ENCODE measurements around the gene DISC1.

DISC1 gene

DNA sequence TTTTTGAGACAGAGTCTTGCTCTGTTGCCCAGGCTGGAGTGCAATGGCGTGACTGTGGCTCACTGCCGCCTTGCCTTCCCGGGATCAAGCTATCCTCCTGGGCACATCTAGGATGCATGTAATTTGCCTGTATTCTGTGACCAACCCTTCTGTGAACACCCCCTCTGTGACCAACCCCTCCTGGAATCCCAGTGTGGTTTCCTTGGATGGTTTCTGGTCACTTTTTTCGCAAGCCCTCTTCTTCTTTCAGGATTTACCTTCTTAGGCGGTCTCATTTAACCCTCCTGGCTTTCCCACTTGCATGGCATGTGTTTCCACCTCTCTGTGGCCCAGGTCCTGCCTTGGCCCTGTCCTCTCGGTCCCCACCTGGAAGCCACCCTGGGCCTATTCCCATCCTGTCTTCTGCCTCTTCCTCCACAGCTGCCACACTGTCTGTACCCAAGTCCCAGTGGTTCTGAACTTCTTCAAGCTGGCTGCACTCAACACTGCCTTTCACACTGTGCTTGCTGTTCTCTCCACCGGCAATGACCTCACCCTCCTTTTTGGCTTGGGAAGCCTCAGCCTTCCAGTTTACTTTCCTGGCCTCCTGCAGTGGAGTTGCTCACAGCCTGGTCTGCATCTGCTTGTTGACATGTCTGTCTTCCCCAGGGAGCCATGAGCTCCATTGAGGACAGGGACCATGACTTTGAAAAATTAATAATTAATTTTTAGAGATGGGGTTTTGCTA lies 57.0 kb downstream of the DISC1 start:
- no peak overlapping the region for H3K4me2 ChIP-seq (ENCODE audit: low read depth, low read length, poor library complexity, severe bottlenecking)
- no peaks in the 10 kb centered on the region for H3F3A ChIP-seq (ENCODE audit: insufficient read depth)
- no peaks in the 10 kb centered on the region for H3K36me3 ChIP-seq (ENCODE audit: low read length)
- no peaks in the 10 kb centered on the region for H4K20me1 ChIP-seq (ENCODE audit: low read depth, low read length)
- H3K27me3 ChIP-seq (ENCODE audit: low read length) = no peaks in the 10 kb centered on the region
- no peak overlapping the region for H3K4me3 ChIP-seq (ENCODE audit: insufficient read depth, low read length, poor library complexity, severe bottlenecking)
- no peaks in the 10 kb centered on the region for H3K79me2 ChIP-seq (ENCODE audit: insufficient read depth, low read length)
- TF ChIP-seq EZH2phosphoT487 (conservative IDR thresholded peaks at IDR 0.05; ENCODE audit: low read length) = no peak
- TF ChIP-seq, protein P1, sequence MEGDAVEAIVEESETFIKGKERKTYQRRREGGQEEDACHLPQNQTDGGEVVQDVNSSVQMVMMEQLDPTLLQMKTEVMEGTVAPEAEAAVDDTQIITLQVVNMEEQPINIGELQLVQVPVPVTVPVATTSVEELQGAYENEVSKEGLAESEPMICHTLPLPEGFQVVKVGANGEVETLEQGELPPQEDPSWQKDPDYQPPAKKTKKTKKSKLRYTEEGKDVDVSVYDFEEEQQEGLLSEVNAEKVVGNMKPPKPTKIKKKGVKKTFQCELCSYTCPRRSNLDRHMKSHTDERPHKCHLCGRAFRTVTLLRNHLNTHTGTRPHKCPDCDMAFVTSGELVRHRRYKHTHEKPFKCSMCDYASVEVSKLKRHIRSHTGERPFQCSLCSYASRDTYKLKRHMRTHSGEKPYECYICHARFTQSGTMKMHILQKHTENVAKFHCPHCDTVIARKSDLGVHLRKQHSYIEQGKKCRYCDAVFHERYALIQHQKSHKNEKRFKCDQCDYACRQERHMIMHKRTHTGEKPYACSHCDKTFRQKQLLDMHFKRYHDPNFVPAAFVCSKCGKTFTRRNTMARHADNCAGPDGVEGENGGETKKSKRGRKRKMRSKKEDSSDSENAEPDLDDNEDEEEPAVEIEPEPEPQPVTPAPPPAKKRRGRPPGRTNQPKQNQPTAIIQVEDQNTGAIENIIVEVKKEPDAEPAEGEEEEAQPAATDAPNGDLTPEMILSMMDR (IDR thresholded peaks at IDR 0.05; ENCODE audit: insufficient read depth, low read length, poor library complexity, severe bottlenecking) = no peak
- H3K9ac ChIP-seq (ENCODE audit: low read length) = no peak overlapping the region
- no peaks in the 10 kb centered on the region for H3K9me3 ChIP-seq (ENCODE audit: insufficient read depth, low read length)
- no peak overlapping the region for H2AFZ ChIP-seq (ENCODE audit: low read depth, low read length, severe bottlenecking)
- no peak overlapping the region for H3K27ac ChIP-seq (ENCODE audit: low read depth, low read length)
- no peaks in the 10 kb centered on the region for H3K9me2 ChIP-seq (replicated peaks; ENCODE audit: insufficient read depth, low read length)

DNA sequence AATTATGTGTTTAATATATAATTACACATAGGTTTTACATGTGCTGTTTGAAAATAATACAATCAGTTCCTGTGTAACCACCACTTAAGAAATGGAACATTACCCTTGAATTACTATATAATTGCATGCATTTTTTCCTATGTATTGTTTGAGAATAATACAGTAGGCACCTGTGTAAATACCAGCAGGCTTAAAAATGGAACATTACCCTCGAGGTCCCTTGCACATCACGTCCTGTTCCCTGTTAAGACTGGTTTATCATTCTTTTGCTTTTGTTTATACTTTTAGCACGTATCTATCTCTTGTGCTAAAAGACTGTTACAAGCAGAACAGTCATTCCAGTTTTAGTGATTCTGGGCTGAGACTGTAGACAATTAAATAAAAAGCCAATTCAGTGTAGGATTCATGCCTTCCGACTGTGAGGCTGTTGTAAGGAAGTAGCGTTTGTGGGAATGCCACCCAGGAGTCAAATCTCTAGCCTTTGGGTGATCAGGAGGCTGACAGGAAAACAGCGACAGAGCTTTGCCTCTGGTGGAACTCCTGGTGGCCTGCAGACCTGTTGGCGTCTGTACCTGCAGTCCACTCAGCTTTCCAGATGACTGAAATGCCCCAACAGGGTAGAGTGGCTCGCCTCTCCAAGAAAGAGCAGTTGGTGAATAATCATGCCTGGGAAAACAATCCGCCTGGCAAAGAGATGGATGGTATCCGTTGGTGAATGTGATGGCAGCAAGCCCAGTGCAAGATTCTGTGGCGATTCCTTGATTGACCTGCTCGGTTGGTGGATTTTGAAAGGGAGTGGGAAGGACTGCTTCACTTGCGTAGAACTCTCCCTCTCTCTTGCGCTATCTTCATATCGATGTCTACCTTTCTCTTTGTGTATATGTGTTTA lies 58.0 kb downstream of the DISC1 start:
- H3K4me3 ChIP-seq (ENCODE audit: insufficient read depth, low read length, poor library complexity, severe bottlenecking) = no peak overlapping the region
- TF ChIP-seq, protein P1 (IDR thresholded peaks at IDR 0.05; ENCODE audit: insufficient read depth, low read length, poor library complexity, severe bottlenecking) = no peak
- TF ChIP-seq EZH2phosphoT487 (conservative IDR thresholded peaks at IDR 0.05; ENCODE audit: low read length) = no peak
- H4K20me1 ChIP-seq (ENCODE audit: low read depth, low read length) = no peaks in the 10 kb centered on the region
- H3K36me3 ChIP-seq (ENCODE audit: low read length) = no peaks in the 10 kb centered on the region
- no peaks in the 10 kb centered on the region for H3K79me2 ChIP-seq (ENCODE audit: insufficient read depth, low read length)
- H3K9ac ChIP-seq (ENCODE audit: low read length) = no peak overlapping the region
- H2AFZ ChIP-seq (ENCODE audit: low read depth, low read length, severe bottlenecking) = no peak overlapping the region
- H3K27me3 ChIP-seq (ENCODE audit: low read length) = no peaks in the 10 kb centered on the region
- no peaks in the 10 kb centered on the region for H3F3A ChIP-seq (ENCODE audit: insufficient read depth)
- H3K27ac ChIP-seq (ENCODE audit: low read depth, low read length) = no peak overlapping the region
- no peaks in the 10 kb centered on the region for H3K9me2 ChIP-seq (replicated peaks; ENCODE audit: insufficient read depth, low read length)
- no peak overlapping the region for H3K4me2 ChIP-seq (ENCODE audit: low read depth, low read length, poor library complexity, severe bottlenecking)
- no peaks in the 10 kb centered on the region for H3K9me3 ChIP-seq (ENCODE audit: insufficient read depth, low read length)

DNA sequence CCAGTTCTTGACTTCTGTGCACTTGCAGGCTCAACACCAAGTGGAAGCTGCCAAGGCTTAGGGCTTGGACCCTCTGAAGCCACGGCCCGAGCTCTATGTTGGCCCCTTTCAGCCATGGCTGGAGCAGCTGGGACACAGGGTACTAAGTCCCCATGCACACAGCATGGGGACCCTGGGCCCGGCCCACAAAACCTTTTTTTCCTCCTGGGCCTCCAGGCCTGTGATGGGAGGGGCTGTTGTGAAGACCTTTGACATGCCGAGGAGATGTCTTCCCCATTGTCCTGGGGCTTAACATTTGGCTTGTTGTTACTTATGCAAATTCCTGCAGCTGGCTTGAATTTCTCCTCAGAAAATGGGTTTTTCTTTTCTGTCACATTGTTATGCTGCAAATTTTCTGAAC lies 59.8 kb downstream of the DISC1 start:
- TF ChIP-seq EZH2phosphoT487 (conservative IDR thresholded peaks at IDR 0.05; ENCODE audit: low read length) = no peak
- TF ChIP-seq, protein P1 (IDR thresholded peaks at IDR 0.05; ENCODE audit: insufficient read depth, low read length, poor library complexity, severe bottlenecking) = no peak
- no peaks in the 10 kb centered on the region for H4K20me1 ChIP-seq (ENCODE audit: low read depth, low read length)
- H3K4me3 ChIP-seq (ENCODE audit: insufficient read depth, low read length, poor library complexity, severe bottlenecking) = no peak overlapping the region
- no peaks in the 10 kb centered on the region for H3F3A ChIP-seq (ENCODE audit: insufficient read depth)
- no peaks in the 10 kb centered on the region for H3K9me3 ChIP-seq (ENCODE audit: insufficient read depth, low read length)
- H2AFZ ChIP-seq (ENCODE audit: low read depth, low read length, severe bottlenecking) = no peak overlapping the region
- no peaks in the 10 kb centered on the region for H3K36me3 ChIP-seq (ENCODE audit: low read length)
- no peaks in the 10 kb centered on the region for H3K27me3 ChIP-seq (ENCODE audit: low read length)
- no peak overlapping the region for H3K27ac ChIP-seq (ENCODE audit: low read depth, low read length)
- no peaks in the 10 kb centered on the region for H3K9me2 ChIP-seq (replicated peaks; ENCODE audit: insufficient read depth, low read length)
- H3K9ac ChIP-seq (ENCODE audit: low read length) = no peak overlapping the region
- H3K4me2 ChIP-seq (ENCODE audit: low read depth, low read length, poor library complexity, severe bottlenecking) = no peak overlapping the region
- no peaks in the 10 kb centered on the region for H3K79me2 ChIP-seq (ENCODE audit: insufficient read depth, low read length)
